ENCODE data around the gene PELO.

Gene PELO

DNA sequence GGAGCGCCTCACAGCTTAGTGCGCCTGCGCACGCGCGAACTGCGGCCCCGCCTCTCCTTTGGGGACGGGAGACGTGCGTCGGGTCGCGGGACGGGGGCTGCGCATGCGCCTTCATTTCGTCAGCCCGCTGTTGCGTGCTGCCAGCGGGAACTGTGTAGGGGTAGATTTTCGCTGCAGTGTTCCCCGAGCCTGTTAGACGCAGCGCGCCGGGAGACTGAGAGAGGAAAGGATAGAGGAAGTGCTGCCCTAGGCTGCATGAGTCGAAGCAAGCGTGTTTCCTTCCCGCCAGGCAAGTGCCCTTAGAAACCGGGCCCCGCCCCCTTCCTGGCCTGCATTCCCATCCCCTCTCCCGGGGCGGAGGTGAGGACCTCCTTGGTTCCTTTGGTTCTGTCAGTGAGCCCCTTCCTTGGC is 12.3 kb downstream of the PELO start:
- Histone ChIP-seq H3K79me2 (ENCODE audit: insufficient read depth, low read depth) (peaks cover 47% of the 10 kb centered on the region), H3K4me2 (peak overlapping the region; percentile 81), H4K20me1 (ENCODE audit: insufficient read depth) (peaks cover 21% of the 10 kb centered on the region), H3K4me3 (IDR thresholded peaks at IDR 0.05; ENCODE audit: insufficient read depth, low read depth, low read length) (no peak overlapping the region), H3K27me3 (ENCODE audit: insufficient read depth, low read depth) (no peaks in the 10 kb centered on the region), H3K4me1 (ENCODE audit: low read depth, poor library complexity, severe bottlenecking) (peaks cover 33% of the 10 kb centered on the region), H3K9ac (peak overlapping the region; percentile 96), H3K27ac (peak overlapping the region; percentile 95), H3K36me3 (ENCODE audit: insufficient read depth) (peaks cover 14% of the 10 kb centered on the region), H2AFZ (ENCODE audit: low read depth) (peak overlapping the region; percentile 96)
- TF ChIP-seq, protein P1, sequence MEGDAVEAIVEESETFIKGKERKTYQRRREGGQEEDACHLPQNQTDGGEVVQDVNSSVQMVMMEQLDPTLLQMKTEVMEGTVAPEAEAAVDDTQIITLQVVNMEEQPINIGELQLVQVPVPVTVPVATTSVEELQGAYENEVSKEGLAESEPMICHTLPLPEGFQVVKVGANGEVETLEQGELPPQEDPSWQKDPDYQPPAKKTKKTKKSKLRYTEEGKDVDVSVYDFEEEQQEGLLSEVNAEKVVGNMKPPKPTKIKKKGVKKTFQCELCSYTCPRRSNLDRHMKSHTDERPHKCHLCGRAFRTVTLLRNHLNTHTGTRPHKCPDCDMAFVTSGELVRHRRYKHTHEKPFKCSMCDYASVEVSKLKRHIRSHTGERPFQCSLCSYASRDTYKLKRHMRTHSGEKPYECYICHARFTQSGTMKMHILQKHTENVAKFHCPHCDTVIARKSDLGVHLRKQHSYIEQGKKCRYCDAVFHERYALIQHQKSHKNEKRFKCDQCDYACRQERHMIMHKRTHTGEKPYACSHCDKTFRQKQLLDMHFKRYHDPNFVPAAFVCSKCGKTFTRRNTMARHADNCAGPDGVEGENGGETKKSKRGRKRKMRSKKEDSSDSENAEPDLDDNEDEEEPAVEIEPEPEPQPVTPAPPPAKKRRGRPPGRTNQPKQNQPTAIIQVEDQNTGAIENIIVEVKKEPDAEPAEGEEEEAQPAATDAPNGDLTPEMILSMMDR (conservative IDR thresholded peaks at IDR 0.05; ENCODE audit: low read depth, low read length): no peak

DNA sequence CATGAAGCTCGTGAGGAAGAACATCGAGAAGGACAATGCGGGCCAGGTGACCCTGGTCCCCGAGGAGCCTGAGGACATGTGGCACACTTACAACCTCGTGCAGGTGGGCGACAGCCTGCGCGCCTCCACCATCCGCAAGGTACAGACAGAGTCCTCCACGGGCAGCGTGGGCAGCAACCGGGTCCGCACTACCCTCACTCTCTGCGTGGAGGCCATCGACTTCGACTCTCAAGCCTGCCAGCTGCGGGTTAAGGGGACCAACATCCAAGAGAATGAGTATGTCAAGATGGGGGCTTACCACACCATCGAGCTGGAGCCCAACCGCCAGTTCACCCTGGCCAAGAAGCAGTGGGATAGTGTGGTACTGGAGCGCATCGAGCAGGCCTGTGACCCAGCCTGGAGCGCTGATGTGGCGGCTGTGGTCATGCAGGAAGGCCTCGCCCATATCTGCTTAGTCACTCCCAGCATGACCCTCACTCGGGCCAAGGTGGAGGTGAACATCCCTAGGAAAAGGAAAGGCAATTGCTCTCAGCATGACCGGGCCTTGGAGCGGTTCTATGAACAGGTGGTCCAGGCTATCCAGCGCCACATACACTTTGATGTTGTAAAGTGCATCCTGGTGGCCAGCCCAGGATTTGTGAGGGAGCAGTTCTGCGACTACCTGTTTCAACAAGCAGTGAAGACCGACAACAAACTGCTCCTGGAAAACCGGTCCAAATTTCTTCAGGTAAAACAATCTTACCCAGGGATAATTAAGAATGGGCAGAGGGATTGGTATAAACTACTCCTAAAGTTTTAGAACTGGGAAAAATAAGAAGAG is 12.9 kb downstream of the PELO start:
- H3K27me3 ChIP-seq (ENCODE audit: insufficient read depth, low read depth): no peaks in the 10 kb centered on the region
- peaks cover 21% of the 10 kb centered on the region for H4K20me1 ChIP-seq (ENCODE audit: insufficient read depth)
- TF ChIP-seq, protein P1 (conservative IDR thresholded peaks at IDR 0.05; ENCODE audit: low read depth, low read length): no peak
- peak overlapping the region; percentile 96 for H2AFZ ChIP-seq (ENCODE audit: low read depth)
- H3K36me3 ChIP-seq (ENCODE audit: insufficient read depth): peaks cover 14% of the 10 kb centered on the region
- H3K79me2 ChIP-seq (ENCODE audit: insufficient read depth, low read depth): peaks cover 47% of the 10 kb centered on the region
- H3K4me1 ChIP-seq (ENCODE audit: low read depth, poor library complexity, severe bottlenecking): peaks cover 33% of the 10 kb centered on the region
- H3K4me3 ChIP-seq (IDR thresholded peaks at IDR 0.05; ENCODE audit: insufficient read depth, low read depth, low read length): peak overlapping the region; percentile 19
- peak overlapping the region; percentile 95 for H3K27ac ChIP-seq
- peak overlapping the region; percentile 96 for H3K9ac ChIP-seq
- peak overlapping the region; percentile 81 for H3K4me2 ChIP-seq

DNA sequence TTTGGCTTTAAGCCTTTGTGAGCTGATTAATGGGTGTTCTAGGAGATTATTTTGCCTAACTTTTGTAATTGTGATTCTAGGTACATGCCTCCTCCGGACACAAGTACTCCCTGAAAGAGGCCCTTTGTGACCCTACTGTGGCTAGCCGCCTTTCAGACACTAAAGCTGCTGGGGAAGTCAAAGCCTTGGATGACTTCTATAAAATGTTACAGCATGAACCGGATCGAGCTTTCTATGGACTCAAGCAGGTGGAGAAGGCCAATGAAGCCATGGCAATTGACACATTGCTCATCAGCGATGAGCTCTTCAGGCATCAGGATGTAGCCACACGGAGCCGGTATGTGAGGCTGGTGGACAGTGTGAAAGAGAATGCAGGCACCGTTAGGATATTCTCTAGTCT is 13.6 kb downstream of the PELO start:
- peaks cover 14% of the 10 kb centered on the region for H3K36me3 ChIP-seq (ENCODE audit: insufficient read depth)

DNA sequence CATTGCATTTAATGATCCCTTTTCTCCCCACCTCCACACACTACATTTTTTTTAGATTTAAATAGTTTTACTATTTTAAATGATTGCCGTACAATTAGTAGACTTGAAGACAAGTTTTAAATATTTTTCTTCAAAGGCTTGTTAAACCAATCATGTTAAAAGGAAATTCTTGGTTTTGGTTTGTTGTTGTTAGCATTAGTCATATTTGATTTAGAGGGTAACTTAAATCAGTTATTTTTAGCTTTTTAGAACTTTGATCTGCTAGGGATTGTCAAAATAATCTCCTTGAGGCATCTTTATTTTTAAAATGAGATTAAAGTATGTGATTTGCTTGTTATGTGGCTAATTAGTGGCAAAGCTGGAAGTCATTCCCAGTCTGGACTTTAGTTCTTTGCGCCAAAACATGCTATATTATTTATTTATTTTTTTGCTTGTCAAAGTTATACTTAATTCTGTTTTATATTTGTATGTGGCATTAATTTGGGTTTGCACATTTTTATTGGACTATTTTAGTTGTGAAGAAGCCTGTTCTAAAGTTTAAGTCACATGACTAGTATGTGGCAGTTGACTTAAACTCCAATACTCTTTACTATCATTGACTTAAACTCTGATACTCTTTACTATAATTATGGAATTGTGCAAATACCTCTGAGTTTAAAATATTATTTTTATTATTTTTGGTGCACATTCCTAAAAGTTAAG is 14.7 kb downstream of the PELO start:
- Histone ChIP-seq H3K4me3 (IDR thresholded peaks at IDR 0.05; ENCODE audit: insufficient read depth, low read depth, low read length) (no peak overlapping the region), H3K27me3 (ENCODE audit: insufficient read depth, low read depth) (no peaks in the 10 kb centered on the region), H3K27ac (peak overlapping the region; percentile 2; the same call in 1 of the 2 replicates), H3K4me2 (peak overlapping the region; percentile 81), H3K79me2 (ENCODE audit: insufficient read depth, low read depth) (peaks cover 47% of the 10 kb centered on the region), H3K9ac (peak overlapping the region; percentile 96; the same call in 1 of the 2 replicates), H4K20me1 (ENCODE audit: insufficient read depth) (peaks cover 21% of the 10 kb centered on the region), H3K36me3 (ENCODE audit: insufficient read depth) (peaks cover 14% of the 10 kb centered on the region), H3K4me1 (ENCODE audit: low read depth, poor library complexity, severe bottlenecking) (peaks cover 33% of the 10 kb centered on the region), H2AFZ (ENCODE audit: low read depth) (no peak overlapping the region)
- TF ChIP-seq, protein P1 (conservative IDR thresholded peaks at IDR 0.05; ENCODE audit: low read depth, low read length): no peak

More for the DNA sequence above, 13.6 kb downstream of the PELO start:
- TF ChIP-seq, protein P1 (conservative IDR thresholded peaks at IDR 0.05; ENCODE audit: low read depth, low read length): no peak
- Histone ChIP-seq H2AFZ (ENCODE audit: low read depth) (no peak overlapping the region), H3K79me2 (ENCODE audit: insufficient read depth, low read depth) (peaks cover 47% of the 10 kb centered on the region), H3K27me3 (ENCODE audit: insufficient read depth, low read depth) (no peaks in the 10 kb centered on the region), H3K9ac (peak overlapping the region; percentile 96), H3K4me3 (IDR thresholded peaks at IDR 0.05; ENCODE audit: insufficient read depth, low read depth, low read length) (peak overlapping the region; percentile 19), H4K20me1 (ENCODE audit: insufficient read depth) (peaks cover 21% of the 10 kb centered on the region), H3K4me2 (peak overlapping the region; percentile 81), H3K4me1 (ENCODE audit: low read depth, poor library complexity, severe bottlenecking) (peaks cover 33% of the 10 kb centered on the region), H3K27ac (peak overlapping the region; percentile 95)

Data from KMS-11 (cell line).